HG03064 (cell line): ENCODE data around the gene SEC14L1.
"Not testable (repeated sequence)": the region's sequence is repeated elsewhere in the genome, so short reads cannot be mapped to it uniquely, and the experiment has no call there.

Experiments
- ATAC-seq: cut with Tn5 transposase; IDR thresholded peaks from one replicate; pipeline ENCODE4 v1.9.1; 2021; ENCODE audit warnings: low read depth; ENCODE audit not compliant: unreplicated experiment

SEC14L1 gene

DNA sequence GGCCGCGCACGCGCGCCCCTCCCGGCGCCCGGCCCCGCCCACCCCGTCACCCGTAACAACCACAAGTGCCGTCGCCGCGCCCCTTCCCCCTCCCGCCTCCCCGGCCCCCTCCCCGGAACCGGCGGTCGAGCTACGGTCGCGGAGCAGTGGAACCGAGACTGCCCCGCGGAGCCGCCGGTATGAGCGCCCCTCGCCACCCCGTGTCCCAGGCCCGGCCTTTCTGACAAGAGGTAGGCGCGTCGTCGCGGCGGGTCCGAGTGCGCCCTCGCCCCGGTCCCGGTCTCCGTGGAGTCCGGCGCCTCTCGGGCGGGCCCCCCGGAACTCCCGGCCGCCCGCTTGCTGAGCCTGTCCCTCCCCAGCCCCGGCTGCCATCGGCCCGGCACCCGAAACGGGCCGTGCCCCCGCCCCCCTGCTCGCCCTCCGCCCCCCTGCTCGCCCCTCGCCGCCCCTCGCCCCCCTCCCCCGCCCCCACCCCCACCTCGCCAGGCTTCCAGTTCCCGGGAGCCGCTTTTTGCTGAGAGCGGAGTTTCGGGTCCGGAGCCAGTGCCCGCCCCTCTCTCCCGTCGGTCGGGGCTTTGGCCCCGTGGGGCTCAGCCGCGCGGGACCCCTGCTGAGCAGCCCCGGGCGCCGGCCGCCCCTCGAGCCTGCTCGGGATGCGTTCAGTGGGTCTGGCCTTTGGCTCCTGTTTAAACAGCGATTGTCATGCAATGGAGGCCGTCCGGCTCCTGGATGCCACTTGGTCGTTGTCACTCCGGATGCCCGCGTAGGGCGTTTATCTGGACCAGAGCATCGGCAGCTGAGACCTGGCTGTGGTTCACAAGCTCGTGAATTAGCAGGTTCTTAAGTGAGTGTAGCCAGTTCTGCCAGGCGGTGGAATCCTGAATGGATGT is at the start of gene SEC14L1:
Gene SEC14L1, plus strand, starts transcription at position 92 of the 890 bp plus-strand sequence. CDS start 2,628 bp downstream, outside the sequence.
- ATAC-seq, result peak; percentile 38

DNA sequence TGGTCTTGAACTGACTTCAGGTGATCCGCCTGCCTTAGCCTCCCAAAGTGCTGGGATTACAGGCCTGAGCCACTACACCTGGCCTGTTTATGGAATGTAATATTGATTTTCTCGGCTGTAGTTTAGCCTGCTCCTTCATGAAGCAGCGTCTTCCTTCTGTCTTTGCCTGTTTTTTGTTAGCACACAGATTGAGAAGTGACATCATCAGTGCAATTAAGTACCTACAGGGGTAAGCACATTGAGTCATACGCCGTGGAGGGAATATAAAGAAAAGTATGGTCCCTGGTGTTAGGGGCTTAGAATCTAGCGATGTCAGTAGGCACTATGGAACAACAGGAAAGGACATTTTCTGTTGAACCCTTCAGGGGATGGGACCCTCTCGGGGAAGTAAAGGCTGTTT is 48.7 kb upstream of the SEC14L1 start:
- no peak for ATAC-seq

DNA sequence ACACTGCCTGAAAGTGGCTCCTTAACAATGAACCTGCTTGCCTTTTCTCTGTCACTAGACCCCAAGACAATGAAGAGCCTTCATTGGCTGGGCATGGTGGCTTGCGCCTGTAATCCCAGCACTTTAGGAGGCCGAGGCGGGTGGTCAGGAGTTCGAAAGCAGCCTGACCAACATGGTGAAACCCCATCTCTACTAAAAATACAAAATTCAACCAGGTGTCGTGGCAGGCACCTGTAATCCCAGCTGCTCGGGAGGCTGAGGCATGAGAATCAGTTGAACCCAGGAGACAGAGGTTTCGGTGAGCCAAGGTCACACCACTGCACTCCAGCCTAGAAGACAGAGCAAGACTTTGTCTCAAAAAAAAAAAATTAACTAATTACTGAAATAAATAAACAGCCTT is 45.3 kb upstream of the SEC14L1 start:
- ATAC-seq, result no peak

DNA sequence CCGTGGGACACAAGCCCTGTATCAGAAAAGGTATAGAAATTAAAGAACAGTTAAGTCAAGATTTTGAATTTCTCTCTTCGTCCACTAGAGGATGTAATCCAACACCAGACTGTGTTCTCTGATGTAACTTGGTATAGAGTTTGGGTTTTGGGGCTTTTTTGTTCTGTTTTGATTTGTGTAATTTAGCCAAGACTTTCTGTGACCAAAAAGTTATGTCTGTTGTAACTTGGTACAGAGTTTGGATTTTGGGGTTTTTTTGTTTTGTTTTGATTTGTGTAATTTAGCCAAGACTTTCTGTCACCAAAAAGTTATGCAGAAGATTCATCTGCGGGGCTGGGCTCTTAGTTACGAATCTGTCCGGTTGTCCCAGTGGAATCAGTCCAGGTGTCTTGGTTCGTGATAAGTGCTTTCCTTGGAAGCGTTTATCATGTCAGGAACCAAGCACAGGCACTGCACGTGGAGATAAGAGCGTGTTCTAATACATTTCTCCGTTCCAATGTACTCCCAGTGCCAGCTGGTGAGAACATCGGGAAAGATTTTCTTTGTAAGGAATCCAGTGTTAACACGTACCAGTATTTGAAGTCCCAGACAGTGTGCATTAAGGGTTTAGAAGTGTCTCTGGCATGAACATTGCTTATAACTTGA is 44.1 kb upstream of the SEC14L1 start:
- ATAC-seq, result no peak

DNA sequence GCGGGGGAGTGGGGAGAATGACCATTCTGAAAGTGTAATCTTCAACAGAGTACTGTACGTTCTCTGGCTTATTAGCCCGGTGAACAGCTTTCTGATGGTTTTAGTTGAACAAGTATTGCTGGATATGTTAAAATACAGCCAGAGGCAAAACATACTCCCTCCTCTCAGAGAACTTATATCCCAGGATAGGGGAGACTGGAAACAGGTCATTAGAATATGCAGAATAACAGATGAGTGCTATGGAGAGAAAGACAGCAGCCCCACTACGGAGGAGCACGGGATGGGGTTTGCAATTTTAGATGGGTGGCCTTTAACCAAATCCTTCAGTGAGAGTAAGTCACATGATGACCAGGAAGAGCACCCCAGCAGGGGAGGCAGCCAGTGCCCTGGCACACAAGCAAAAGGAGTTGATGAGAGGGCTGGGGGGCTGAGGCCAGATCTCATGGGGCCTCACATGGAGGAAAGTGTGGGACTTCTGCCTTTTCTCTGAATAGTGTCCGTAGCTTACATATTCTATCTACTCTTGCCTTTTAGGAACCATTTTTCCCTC is 43.1 kb upstream of the SEC14L1 start:
- no peak for ATAC-seq

DNA sequence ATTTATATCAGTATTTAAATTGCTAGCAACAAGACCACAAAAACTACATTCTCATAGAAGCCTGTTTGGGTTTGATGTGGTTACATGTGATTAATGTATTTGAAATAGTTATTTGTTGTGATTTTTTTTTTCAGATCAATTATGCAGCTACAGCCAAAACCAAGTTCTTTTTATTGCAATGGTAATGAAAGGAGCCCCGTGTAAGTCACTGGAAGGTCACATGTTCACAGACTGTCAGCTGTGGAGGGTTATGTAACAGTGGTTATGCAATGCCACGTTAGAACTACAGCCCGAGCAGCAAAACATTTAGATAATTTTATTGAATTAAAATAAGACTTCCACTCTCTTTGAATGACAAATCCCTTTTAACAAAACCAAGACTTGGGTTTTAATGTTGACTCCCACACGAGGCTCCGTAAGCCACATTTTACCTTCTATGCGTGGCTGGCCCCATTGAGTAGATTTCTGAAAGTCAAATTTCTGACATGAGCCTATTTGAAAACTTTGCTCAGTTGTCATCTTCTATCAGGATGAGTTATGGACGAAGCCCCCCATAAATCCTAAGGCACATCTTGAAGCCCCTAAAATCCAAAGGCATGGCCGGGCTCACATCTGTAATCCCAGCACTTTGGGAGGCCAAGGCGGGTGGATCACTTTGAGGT is 41.8 kb upstream of the SEC14L1 start:
- no peak for ATAC-seq

DNA sequence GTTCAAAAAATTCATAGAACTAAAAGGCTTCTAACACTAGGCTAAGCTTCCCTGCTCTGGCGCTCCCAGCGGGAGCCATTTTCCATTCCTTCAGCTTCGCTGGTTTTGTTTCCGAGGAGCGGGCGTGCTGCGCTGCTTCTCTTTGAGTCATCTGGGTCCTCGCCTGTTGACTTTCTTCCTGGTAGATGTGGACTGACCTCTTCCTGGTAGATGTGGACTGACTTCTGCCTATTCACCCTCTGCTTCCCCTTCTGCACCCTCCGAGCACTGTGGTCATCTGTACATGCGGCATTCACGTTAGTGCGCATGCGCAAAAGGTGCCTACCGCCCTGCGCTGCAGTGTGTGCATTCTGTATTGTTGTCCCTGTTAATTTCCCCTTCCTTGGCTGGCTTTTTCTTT is 40.8 kb upstream of the SEC14L1 start:
- ATAC-seq, result no peak

DNA sequence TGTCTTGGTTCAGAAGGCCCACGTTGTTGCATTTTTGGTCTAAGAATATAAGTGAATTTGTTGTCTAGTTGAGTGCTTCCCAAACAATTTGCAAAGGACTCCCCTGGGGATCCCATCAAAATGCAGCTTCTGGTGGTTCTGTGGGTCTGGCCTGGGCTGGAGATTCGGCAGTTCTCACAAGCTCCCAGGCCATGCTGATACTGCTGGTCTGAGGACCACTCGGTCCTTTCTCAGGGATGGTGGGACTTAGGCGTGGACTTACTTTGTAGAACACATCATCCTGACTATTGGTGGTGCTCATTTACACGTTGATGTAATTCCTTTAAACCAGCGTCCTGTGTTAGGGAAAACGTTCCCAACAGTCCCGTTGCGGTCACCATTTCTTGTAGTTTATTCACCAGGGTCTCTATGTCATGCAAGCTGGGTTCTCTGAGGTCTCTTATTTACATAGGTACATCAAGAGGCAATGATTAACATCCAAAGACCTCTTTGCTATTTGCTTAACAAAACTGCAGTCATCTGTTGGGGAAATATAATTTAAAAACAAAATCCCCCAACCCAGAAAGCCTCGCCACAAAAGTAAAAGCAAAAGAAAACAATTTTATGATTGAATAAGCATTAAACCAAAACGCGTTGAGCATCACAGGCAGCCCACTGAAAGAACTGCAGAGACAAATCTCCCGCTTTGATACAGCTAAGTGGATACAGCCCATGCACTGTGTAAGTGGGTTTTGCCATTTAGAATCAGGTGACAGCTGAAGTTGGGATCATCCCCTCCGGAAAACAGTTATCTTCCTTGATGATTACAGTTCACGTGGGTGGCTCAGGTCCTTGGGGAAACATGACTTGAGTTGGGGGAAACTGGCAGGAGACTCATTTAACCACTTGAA is 39.0 kb upstream of the SEC14L1 start:
- ATAC-seq, result no peak

DNA sequence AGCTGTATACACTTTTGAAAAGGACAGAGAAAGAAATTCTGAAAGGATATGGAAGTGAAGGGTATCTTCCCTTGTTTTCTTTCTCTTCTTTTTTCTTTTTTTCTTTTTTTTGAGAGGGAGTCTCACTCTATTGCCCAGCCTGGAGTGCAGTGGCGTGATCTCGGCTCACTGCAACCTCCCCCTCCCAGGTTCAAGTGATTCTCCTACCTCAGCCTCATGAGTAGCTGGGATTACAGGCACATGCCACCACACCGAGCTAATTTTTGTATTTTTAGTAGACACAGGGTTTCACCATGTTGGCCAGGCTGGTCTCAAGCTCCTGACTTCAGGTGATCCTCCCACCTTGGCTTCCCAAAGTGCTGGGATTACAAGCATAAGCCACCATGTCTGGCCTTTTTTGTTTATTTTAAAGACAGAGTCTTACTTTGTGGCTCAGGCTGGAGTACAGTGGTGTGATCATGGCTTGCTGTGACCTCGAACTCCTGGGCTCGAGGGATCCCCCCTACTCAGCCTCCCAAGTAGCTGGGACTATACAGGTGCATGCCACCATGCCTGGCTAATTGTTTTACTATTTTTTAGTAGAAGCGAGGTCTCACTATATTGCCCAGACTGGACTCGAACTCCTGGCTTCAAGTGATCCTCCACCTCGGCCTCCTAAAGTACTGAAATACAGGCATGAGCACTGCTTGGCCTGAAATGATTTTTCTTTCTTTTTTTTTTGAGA is 38.2 kb upstream of the SEC14L1 start:
- ATAC-seq, result not testable (repeated sequence)

DNA sequence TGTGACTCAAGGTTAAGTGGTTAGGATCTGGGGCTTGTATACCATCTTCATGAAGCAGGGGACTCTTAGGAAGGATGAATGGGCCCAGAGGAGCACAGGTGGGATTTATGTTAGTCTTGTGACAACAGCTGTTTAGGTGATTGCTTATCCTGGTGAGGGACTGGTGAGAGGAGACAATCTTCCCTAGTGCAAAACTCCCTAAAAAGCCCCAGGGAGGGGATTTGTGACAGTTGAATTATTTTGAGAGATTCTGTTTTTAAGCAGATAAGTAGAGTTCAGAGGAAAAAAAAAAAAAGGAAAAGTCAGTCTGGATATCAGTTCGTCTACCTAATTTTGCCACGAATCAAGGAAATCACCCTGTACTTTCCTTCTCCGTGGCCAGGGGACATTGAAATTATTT is 35.1 kb upstream of the SEC14L1 start:
- no peak for ATAC-seq

DNA sequence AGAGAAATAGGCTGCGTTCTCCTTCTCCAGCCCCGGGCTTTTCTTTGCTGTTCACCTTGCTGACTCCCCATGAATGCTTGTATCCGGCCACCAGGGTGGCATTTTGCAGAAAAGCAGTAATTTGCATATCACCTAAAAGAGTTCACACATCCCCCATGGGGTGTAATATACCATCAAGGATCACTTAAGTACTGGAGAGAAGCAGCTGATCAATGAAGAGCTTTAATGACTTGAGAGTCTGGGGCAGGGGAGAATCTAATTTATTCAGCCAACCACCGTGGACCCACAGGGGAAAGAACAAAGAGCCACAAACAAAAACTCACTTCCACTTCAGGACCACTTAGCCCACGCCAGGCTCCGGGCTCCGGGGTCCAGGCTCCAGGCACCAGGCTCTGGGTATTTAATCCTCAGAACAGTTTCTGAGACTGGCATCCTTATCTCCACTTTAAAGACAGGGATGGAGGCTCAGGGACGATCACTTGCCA is 33.9 kb upstream of the SEC14L1 start:
- ATAC-seq, result no peak

DNA sequence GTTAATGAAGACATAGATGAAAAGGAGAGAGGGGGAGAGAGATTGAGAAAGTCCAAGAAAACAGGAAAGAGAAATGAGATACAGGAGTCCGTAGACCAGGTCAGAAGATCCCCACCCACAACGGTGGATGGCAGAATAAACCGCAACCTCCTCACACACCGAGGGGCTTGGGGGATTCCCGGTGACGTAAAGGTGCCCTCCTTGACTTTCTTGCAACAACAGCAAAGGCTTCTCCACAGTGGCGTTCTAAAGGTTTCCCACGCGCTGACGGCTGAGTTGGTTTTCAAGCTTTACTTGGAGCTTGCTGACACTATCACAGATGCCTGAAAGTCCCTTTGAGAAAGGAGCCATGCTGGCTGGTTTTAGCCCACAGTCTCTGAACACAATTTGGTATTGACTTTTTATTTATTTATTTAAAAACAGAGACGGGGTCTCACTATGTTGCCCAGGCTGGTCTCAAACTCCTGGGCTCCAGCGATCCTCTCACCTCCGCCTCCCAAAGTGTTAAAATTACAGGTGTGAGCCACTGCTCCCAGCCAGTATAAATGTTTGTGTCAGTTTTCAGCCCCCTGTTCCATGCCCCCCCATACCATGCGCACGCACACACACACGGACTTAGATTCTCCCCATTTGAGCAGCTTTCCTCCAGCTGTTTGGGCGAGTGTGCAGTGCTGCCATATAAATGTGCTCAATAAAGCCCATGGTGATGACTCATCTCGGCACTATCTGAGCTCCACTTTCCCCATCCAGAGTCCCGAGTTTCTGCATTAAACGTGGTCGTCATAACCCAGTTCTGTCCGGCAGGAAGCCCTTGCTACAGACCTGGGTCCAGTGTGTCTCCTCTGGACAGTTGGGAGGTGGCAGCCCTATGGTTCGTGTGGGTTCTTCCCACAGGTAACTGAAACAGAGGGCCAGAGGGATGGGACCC is 33.0 kb upstream of the SEC14L1 start:
- no peak for ATAC-seq

DNA sequence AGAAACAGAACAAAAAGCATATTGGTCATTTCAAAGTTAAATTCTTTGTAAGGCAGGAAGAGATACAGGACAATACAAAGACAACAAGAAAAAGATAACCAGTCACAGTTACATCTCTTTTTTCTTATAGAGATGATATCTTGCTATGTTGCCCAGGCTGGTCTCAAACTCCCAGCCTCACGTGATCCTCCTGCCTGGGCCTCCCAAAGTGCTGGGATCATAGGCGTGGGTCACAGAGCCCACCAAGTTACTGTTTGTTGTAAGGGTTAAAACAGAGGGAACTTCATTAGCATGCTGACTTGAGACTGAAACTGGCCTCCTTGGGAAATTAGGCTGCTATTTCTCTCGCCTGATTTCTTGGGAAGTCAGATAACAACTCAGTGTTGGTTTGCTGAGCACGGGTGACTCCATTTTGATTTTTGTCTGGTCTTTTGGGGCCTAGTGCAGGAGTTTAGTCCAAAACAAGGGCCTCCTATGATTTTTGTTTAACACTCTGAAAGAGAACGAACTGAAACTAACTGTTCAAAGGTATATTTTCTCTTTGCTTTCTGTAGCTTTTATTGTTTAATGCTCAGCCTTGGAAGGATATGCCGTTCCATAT is 31.5 kb upstream of the SEC14L1 start:
- no peak for ATAC-seq

DNA sequence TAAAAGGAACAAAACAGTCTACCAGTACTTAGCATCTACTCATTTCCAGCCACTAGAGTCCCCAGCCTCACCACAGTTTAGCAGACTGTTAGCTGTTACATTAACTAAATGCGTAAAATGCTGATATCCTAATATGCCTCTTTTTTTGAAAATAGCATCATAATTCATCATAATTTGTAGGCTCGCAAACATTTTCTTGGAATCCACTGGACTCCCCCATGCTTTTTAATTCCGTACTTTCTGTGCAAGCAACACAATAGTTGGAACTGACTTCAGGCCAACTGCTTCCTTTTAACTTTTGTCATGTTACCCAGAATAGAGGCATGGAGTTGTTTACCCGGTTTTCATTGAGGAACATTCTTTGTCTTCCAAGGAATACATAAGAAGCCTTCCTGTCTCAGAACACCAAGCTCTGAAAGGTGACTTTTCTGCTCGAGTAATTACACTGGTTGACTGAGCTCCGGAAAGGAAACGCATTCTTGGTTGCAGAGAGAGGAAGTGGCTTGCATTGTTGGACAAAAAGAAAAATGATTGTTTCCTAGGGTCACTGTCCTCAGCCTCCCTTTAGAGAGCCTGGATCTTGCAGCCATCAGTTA is 30.9 kb upstream of the SEC14L1 start:
- no peak for ATAC-seq

DNA sequence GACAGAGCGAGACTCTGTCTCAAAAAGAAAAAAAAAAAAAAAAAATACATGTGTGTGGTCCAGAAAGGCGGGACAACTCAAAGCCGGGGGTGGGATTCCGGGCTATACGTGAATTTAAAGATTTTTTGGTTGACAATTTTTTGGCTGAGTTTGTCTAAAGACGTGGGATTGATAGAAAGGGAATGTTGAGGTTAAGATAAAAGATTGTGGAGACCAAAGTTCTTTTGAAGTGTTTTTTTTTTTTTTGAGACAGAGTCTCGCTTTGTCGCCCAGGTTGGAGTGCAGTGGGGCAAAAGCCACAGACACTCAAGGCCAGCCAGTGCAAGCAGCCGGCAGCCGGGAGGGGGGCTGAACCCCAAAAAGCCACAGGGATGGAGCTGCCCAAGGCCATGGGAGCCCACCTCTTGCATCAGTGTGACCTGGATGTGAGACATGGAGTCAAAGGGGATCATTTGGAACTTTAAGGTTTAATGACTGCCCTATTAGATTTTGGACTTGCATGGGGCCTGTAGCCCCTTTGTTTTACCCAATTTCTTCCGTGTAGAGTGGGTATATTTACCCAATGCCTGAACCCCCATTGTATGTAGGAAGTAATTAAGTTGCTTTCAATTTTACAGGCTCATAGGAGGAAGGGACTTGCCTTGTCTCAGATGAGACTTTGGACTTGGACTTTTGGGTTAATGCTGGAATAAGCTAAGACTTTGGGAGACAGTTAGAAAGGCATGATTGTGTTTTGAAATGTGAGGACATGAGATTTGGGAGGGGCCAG is 29.4 kb upstream of the SEC14L1 start:
- not testable (repeated sequence) for ATAC-seq

DNA sequence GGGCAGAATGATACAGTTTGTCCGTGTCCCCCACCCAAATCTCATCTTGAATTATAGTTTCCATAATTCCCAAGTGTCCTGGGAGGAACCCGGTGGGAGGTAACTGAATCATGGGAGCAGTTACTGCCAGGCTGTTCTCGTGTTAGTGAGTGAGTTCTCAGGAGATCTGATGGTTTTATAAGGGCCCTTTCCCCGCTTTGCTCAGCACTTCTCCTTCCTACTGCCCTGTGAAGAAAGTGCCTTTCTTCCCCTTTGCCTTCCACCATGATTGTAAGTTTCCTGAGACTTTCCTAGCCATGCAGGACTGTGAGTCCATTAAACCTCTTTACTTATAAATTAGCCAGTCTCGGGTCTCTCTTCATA is 28.9 kb upstream of the SEC14L1 start:
- ATAC-seq, result no peak

DNA sequence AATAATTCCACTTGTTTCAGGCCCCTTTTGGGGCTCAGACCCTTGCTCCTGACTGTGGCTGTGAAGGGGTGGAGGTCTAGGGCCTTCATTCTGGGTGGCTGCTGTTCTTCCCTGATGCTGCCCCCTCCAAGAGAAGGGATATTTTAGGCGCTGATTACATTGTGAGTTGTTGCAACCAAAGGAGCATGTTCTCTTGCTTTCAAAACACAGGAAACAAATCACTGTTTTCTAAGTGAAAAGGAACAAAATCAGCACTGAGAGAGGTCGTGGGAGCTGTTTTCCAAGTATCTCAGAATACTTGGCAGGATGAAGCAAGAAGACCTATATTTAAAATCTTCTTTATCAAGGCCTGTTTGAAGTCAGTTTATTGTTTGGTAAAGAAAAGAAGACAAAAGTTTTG is 25.3 kb upstream of the SEC14L1 start:
- no peak for ATAC-seq
